IPS DF 4.7 (cell line): ENCODE results near the gene KISS1.

Experiments
- DNase-seq: peaks from one replicate; pipeline ENCODE4 v3.0.0-alpha.2; 2013; ENCODE audit warnings: low spot score; ENCODE audit errors: extremely low read depth

Gene KISS1

GRCh38 chr1:204161609-204162493 is 34.4 kb downstream of the KISS1 start:
- DNase-seq, result no peak

- DNase-seq, result no peak
These were observed 38.3 kb downstream of the KISS1 start for GRCh38 chr1:204157962-204158361.

GRCh38 chr1:204155881-204156280 is 40.4 kb downstream of the KISS1 start:
- DNase-seq, result no peak

GRCh38 chr1:204154568-204155255 is 41.6 kb downstream of the KISS1 start:
- no peak for DNase-seq

- DNase-seq, result no peak
These were observed 42.6 kb downstream of the KISS1 start for GRCh38 chr1:204153667-204154066.

- DNase-seq, result no peak
These were observed 43.8 kb downstream of the KISS1 start for GRCh38 chr1:204152310-204153044.

- DNase-seq, result no peak
These were observed 44.6 kb downstream of the KISS1 start, which contains the start of gene ETNK2 for GRCh38 chr1:204151552-204152309. TSS of gene ETNK2 (minus strand) at chr1:204152044. CDS start at chr1:204151852, 192 bp downstream.

GRCh38 chr1:204150702-204151551 is 45.4 kb downstream of the KISS1 start:
- no peak for DNase-seq

GRCh38 chr1:204149635-204150565 is 46.4 kb downstream of the KISS1 start:
- no peak for DNase-seq

GRCh38 chr1:204149107-204149506 is 47.2 kb downstream of the KISS1 start:
- DNase-seq, result no peak

- no peak for DNase-seq
These were observed 48.6 kb downstream of the KISS1 start for GRCh38 chr1:204147406-204148383.

- DNase-seq, result no peak
These were observed 49.3 kb downstream of the KISS1 start for GRCh38 chr1:204146965-204147364.

- DNase-seq, result no peak
These were observed 50.0 kb downstream of the KISS1 start for GRCh38 chr1:204146309-204146708.

GRCh38 chr1:204145033-204145504 is 51.2 kb downstream of the KISS1 start:
- DNase-seq, result no peak

- DNase-seq, result no peak
These were observed 52.8 kb downstream of the KISS1 start for GRCh38 chr1:204143276-204144041.

- DNase-seq, result no peak
These were observed 54.0 kb downstream of the KISS1 start for GRCh38 chr1:204142032-204142974.
